Adipocyte (in vitro differentiated cells): ENCODE data around the gene NMUR2.

Experiments
- DNase-seq: peaks from one replicate; pipeline ENCODE4 v3.0.0-alpha.2; 2015; ENCODE audit warnings: low read depth
- H3K27me3 ChIP-seq: replicated peaks from 2 replicates; pipeline ENCODE4 v1.7.0; 2013; ENCODE audit warnings: mild to moderate bottlenecking, low read length, moderate library complexity; ENCODE audit not compliant: control insufficient read depth, insufficient read depth
- H3K36me3 ChIP-seq: 2 replicates; pipeline ENCODE4 v1.7.0; 2013; ENCODE audit warnings: low read length, mild to moderate bottlenecking, moderate library complexity; ENCODE audit not compliant: control insufficient read depth, insufficient read depth, severe bottlenecking
- H3K4me1 ChIP-seq: 2 replicates; pipeline ENCODE4 v1.7.0; 2013; ENCODE audit warnings: mild to moderate bottlenecking, low read length, moderate library complexity; ENCODE audit not compliant: control insufficient read depth, insufficient read depth
- H3K4me3 ChIP-seq: 2 replicates; pipeline ENCODE4 v1.7.0; 2013; ENCODE audit warnings: mild to moderate bottlenecking, low read length, moderate library complexity
- H3K9ac ChIP-seq: 2 replicates; pipeline ENCODE4 v1.7.0; 2013; ENCODE audit warnings: mild to moderate bottlenecking, low read length, moderate library complexity
- H3K9me3 ChIP-seq: 2 replicates; pipeline ENCODE4 v1.7.0; 2013; ENCODE audit warnings: mild to moderate bottlenecking, low read length, moderate library complexity; ENCODE audit not compliant: control insufficient read depth

NMUR2 gene, protein sequence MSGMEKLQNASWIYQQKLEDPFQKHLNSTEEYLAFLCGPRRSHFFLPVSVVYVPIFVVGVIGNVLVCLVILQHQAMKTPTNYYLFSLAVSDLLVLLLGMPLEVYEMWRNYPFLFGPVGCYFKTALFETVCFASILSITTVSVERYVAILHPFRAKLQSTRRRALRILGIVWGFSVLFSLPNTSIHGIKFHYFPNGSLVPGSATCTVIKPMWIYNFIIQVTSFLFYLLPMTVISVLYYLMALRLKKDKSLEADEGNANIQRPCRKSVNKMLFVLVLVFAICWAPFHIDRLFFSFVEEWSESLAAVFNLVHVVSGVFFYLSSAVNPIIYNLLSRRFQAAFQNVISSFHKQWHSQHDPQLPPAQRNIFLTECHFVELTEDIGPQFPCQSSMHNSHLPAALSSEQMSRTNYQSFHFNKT

DNA sequence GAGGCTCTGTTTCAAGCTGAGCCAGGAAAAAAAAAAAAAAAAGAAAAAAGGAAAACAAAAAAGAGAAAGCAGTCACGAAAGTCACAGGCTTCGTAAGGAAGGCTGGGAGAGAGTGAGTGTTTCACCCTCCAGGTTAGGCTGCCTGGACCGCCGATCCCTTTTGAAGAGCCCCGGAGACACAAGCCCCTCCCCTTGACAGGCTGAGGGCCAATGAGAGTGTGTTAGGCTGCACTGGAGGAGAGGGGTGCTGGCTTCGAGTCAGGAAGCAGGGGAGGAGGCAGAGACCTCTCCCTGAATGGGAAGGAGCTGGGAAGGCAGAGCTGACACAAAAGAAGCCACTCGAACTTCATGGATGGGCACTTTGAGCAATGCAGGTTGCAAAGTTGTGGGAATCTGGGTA, at the start of gene NMUR2:
NMUR2 (minus strand) TSS at position 135 of the 400 bp plus-strand sequence. CDS start 166 bp downstream, outside the sequence.
- H3K9me3 ChIP-seq: no peaks in the 10 kb centered on the region
- H3K4me1 ChIP-seq: no peaks in the 10 kb centered on the region
- no peak for DNase-seq
- H3K9ac ChIP-seq: no peak within 1 kb of the TSS
- no peaks in the 10 kb centered on the region for H3K27me3 ChIP-seq
- H3K4me3 ChIP-seq: no peak within 1 kb of the TSS
- H3K36me3 ChIP-seq: no peaks in the 10 kb centered on the region

DNA sequence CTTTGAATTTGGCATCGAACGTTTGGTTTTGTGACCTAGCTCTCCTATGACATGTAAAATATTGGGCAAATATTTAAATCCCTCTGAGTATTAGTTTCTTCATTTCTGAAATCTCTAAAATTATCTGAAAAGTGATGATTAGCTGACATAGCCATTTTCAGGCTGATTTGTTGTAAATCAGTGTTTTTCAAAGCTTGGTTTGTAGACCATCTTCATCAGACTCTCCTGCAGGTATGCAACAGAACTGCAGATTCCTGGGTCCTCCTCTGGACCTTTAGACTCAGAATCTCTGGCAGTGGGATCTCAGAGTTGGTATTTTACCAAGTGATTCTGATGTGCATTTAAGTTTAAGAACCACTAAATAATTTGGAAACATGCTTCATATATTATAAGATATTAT, 38.9 kb upstream of the NMUR2 start:
- no peak overlapping the region for H3K9ac ChIP-seq
- no peak overlapping the region for H3K4me3 ChIP-seq
- no peaks in the 10 kb centered on the region for H3K4me1 ChIP-seq
- H3K9me3 ChIP-seq: no peaks in the 10 kb centered on the region
- H3K36me3 ChIP-seq: no peaks in the 10 kb centered on the region
- DNase-seq: no peak
- H3K27me3 ChIP-seq: no peaks in the 10 kb centered on the region

DNA sequence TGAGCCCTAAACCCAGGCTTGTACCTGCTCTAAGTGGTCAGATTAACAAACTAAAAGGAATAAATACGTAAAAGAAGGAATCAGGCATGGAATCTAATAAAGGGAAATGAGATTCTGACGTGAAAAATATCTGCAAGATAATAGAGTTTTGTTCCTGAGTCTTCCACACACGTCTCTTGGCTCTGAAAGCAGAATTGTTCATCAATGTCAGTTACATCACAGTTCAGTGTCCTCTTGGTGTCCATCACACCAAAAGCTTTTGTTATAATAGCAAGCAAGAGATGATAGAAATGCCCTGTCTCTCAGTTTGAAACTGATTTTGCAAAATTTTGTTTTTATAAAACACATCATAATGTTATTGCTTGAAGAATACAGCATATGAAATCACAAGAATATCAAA, 34.7 kb upstream of the NMUR2 start:
- Histone ChIP-seq H3K4me3 (no peak overlapping the region), H3K27me3 (no peaks in the 10 kb centered on the region), H3K9me3 (no peaks in the 10 kb centered on the region), H3K4me1 (no peaks in the 10 kb centered on the region), H3K9ac (no peak overlapping the region), H3K36me3 (no peaks in the 10 kb centered on the region)
- no peak for DNase-seq

DNA sequence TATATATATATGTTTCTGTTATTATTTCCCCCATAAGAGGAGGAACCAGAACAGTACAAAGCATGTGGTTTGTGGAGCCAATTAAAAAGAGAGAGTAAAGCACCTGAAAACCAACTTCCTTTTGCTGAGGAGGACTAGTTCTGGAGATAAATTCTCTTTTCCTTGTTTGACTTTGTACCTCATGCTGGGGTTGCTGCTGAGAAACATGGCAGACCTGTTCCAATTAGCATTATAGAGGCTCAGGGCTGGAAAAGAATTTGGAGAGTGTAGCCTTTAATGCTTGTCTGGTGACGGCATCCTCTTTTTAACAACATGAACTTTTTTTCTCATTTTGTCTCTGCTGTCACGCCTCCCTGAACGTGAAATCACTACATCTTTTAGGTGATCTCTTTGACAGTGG, 32.8 kb upstream of the NMUR2 start:
- Histone ChIP-seq H3K4me3 (no peak overlapping the region), H3K27me3 (no peaks in the 10 kb centered on the region), H3K9me3 (no peaks in the 10 kb centered on the region), H3K36me3 (no peaks in the 10 kb centered on the region), H3K9ac (no peak overlapping the region), H3K4me1 (no peaks in the 10 kb centered on the region)
- DNase-seq: no peak

DNA sequence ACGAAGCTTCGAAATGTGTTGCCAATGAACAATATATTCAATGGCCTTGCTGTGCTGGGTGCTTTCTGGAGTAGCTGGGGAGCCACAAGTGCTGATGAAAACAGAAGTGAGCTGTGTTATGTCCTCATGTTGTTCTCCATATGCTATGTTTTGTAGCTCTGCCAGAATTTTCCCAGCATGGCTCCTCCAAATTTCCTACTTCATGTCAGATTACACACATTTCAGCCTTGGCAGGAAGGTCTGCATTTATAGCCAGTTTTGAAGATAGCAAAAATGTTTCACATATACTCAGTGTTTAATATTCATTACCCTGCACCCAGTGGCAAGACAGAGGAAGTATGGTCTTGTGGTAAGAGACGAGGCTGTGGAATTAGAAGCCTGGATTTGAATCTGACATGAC, 22.6 kb upstream of the NMUR2 start:
- Histone ChIP-seq H3K27me3 (no peaks in the 10 kb centered on the region), H3K9ac (no peak overlapping the region), H3K4me3 (no peak overlapping the region), H3K4me1 (no peaks in the 10 kb centered on the region), H3K36me3 (no peaks in the 10 kb centered on the region), H3K9me3 (no peaks in the 10 kb centered on the region)
- DNase-seq: no peak

DNA sequence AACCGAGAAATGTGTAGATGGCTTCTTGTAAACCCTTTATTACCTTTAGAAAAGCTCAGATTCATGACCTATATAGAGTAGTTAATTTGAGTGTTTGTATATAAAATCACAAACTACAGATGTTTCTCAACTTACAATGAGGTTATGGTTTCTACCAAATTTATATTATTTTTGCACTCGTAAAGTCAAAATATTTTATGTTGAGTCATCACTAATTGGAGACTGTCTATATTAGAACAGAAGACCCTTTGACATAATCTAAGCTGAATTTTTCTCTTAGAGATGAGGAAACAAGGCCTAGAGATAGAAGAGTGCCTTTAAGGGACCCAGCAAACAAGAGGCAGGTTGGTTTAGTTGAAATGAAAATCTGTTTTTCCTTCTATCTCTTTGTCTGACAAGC, 20.0 kb upstream of the NMUR2 start:
- Histone ChIP-seq H3K27me3 (no peaks in the 10 kb centered on the region), H3K36me3 (no peaks in the 10 kb centered on the region), H3K4me1 (no peaks in the 10 kb centered on the region), H3K4me3 (no peak overlapping the region), H3K9me3 (no peaks in the 10 kb centered on the region), H3K9ac (no peak overlapping the region)
- DNase-seq: no peak

DNA sequence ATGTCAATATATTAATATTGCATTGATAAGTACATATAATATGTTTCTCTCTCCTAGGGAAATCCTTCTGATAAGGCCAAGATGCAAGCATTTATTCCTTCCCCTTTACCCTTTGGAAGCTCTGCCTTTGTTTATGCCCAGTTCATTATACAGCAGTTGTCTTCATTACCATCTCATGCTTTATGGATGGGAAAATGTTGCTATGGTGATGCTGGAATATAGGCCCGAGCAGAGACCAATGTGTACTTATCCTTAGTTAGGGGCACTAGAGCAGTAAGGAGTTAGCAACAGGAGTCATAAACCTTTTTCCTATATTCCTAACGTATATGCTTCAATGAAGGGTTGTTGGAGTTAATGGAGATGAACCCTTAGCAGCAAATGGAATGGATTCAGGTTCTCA, 19.4 kb upstream of the NMUR2 start:
- H3K27me3 ChIP-seq: no peaks in the 10 kb centered on the region
- H3K4me1 ChIP-seq: no peaks in the 10 kb centered on the region
- H3K4me3 ChIP-seq: no peak overlapping the region
- no peaks in the 10 kb centered on the region for H3K9me3 ChIP-seq
- no peak for DNase-seq
- H3K9ac ChIP-seq: no peak overlapping the region
- no peaks in the 10 kb centered on the region for H3K36me3 ChIP-seq

DNA sequence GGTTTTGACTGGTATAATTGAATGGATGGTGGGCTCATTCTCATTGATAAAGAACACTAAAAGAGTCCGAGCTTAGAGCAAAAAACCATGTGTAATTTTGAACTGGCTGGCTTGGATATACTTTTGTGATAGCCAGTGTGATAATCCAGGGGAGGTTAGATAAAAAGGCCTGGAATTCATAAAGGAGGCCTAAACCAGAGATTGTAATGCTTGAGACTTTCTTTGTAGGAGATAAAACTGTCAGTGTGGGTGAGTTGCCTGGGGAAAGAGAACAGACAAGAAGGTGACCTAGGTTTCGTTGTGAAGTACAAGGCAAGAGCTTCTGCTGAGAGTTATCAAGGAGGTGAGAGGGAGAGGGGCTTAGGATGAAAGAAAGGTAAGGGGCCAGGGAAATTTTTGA, 17.0 kb upstream of the NMUR2 start:
- H3K9me3 ChIP-seq: no peaks in the 10 kb centered on the region
- H3K4me3 ChIP-seq: no peak overlapping the region
- H3K36me3 ChIP-seq: no peaks in the 10 kb centered on the region
- no peaks in the 10 kb centered on the region for H3K4me1 ChIP-seq
- no peak overlapping the region for H3K9ac ChIP-seq
- peaks cover 3% of the 10 kb centered on the region for H3K27me3 ChIP-seq
- DNase-seq: no peak

DNA sequence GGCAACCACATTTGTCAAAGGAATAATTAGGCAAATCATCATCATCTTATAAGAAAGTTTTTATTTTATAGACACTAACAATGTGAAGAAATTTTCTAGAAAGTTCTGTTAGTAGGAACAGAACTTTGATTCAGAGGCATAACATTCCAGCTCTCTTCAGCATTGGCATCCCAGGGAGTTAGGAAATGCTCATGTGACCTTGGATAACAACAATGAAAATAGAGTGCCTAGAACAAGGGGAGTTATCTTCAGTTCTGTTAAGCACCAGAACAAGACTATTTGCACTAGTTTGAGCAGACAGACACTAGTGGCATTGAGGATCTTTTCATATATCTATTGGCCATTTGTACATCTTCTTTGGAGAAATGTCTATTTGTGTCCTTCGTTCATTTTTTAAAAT, 7.0 kb upstream of the NMUR2 start:
- H3K9me3 ChIP-seq: peaks cover 5% of the 10 kb centered on the region
- no peaks in the 10 kb centered on the region for H3K4me1 ChIP-seq
- no peaks in the 10 kb centered on the region for H3K27me3 ChIP-seq
- H3K9ac ChIP-seq: no peak overlapping the region
- no peak for DNase-seq
- no peaks in the 10 kb centered on the region for H3K36me3 ChIP-seq
- no peak overlapping the region for H3K4me3 ChIP-seq

DNA sequence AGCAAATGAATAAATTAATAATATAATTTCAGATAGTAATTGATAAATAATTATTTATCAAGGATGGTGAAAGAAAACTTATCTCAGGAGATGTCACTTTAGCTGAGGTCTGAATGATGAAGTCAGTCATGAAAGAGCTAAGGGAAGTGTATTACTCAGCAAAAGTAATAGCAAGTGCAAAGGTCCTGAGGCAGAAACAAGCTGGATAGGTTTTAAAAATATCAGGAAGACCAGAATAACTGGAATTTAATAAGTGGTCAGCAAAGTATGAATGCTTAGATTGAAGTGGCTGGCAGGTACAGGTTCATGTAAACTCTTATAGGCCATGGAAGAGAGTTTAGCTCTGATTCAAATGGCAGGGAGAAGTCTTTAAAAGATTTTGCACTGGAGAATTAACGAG, 1.0 kb upstream of the NMUR2 start:
- no peak for DNase-seq
- no peak overlapping the region for H3K9ac ChIP-seq

DNA sequence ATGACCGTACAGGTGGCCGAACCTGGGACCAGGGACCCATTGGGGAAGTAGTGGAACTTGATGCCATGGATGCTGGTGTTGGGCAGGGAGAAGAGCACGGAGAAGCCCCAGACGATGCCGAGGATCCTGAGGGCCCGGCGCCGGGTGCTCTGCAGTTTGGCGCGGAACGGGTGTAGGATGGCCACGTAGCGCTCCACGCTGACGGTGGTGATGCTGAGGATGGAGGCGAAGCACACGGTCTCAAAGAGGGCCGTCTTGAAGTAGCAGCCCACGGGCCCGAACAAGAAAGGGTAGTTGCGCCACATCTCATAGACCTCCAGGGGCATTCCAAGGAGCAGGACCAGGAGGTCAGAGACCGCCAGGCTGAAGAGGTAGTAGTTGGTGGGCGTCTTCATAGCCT, 585 bp downstream of the NMUR2 start:
- Histone ChIP-seq H3K9ac (no peak overlapping the region), H3K4me1 (no peaks in the 10 kb centered on the region), H3K9me3 (no peaks in the 10 kb centered on the region), H3K4me3 (no peak overlapping the region), H3K27me3 (no peaks in the 10 kb centered on the region), H3K36me3 (no peaks in the 10 kb centered on the region)
- DNase-seq: no peak

More for the DNA sequence above, 1.0 kb upstream of the NMUR2 start:
- no peaks in the 10 kb centered on the region for H3K36me3 ChIP-seq
- no peak overlapping the region for H3K4me3 ChIP-seq
- H3K9me3 ChIP-seq: no peaks in the 10 kb centered on the region
- no peaks in the 10 kb centered on the region for H3K4me1 ChIP-seq
- H3K27me3 ChIP-seq: no peaks in the 10 kb centered on the region

DNA sequence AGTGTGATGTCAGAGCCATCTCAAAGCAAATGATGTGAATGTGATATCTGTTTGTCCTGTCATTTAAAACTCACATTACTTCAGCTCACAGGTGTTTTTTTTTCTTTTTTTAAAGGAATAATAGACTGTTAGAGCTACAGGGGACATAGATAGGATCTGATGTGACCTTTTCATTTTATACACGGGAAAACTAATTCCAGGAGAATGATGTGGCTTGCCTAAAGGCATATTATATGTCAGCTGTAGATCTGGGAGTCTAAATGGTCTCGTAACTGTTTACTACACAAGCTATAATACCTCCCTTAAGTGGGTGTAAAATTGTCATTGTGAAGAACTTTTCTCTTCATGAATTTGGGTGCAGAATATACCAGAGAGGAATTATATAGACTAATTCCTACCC, 2.0 kb downstream of the NMUR2 start:
- no peak overlapping the region for H3K9ac ChIP-seq
- DNase-seq: no peak
- H3K4me3 ChIP-seq: no peak overlapping the region
- no peaks in the 10 kb centered on the region for H3K4me1 ChIP-seq
- no peaks in the 10 kb centered on the region for H3K27me3 ChIP-seq
- H3K36me3 ChIP-seq: no peaks in the 10 kb centered on the region
- no peaks in the 10 kb centered on the region for H3K9me3 ChIP-seq
